DOHH2 (cell line): ENCODE results near the gene MCUR1.

Experiments used
- CTCF ChIP-seq: fragments of 200-600 bp; sonication (generic); IDR thresholded peaks from one replicate; pipeline ENCODE4 v1.5.1; 2014; ENCODE audit warnings: antibody characterized with exemption, mild to moderate bottlenecking, low read depth, low read length; ENCODE audit not compliant: poor library complexity, severe bottlenecking
- EZH2phosphoT487 ChIP-seq: fragments of 200-600 bp; sonication (generic); IDR thresholded peaks from 2 replicates; pipeline ENCODE4 v1.6.1; 2017; ENCODE audit warnings: borderline replicate concordance, mild to moderate bottlenecking, antibody characterized with exemption, low read length, moderate library complexity, mixed read lengths

- TF ChIP-seq CTCF (no peak), EZH2phosphoT487 (no peak)
Measured at GRCh38 chr6:13759025-13759424, 55.3 kb downstream of the MCUR1 start.
